ENCODE measurements around the gene YWHAG.

Gene YWHAG

DNA sequence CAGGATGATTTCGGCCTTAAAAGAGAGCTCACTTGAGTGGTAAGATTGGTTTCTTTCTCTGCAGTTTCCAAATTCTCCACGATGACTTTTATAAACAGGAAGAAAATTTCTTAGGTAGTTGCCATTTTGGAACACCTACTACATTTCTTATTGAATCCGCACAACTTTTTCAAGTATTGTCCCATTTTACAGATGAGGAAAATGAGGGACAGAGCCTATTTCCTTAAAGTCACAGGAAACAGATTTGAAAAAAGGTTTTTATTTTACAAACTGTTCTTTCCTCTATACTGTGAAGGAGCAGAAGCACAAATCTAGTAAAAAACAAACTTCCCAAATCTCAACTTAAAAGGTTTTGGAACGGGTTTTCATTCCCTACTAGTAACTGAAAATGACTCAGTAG, 2.7 kb downstream of the YWHAG start:
- H3K4me3 ChIP-seq (replicated peaks; ENCODE audit: low read depth, low read length): peak overlapping the region; percentile 81; the same call in 1 of the 2 replicates
- TF ChIP-seq, protein P1, sequence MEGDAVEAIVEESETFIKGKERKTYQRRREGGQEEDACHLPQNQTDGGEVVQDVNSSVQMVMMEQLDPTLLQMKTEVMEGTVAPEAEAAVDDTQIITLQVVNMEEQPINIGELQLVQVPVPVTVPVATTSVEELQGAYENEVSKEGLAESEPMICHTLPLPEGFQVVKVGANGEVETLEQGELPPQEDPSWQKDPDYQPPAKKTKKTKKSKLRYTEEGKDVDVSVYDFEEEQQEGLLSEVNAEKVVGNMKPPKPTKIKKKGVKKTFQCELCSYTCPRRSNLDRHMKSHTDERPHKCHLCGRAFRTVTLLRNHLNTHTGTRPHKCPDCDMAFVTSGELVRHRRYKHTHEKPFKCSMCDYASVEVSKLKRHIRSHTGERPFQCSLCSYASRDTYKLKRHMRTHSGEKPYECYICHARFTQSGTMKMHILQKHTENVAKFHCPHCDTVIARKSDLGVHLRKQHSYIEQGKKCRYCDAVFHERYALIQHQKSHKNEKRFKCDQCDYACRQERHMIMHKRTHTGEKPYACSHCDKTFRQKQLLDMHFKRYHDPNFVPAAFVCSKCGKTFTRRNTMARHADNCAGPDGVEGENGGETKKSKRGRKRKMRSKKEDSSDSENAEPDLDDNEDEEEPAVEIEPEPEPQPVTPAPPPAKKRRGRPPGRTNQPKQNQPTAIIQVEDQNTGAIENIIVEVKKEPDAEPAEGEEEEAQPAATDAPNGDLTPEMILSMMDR (IDR thresholded peaks at IDR 0.05; ENCODE audit: low read depth, low read length, missing control alignments): no peak
- no peak for DNase-seq (ENCODE audit: extremely low read depth, low read depth)

DNA sequence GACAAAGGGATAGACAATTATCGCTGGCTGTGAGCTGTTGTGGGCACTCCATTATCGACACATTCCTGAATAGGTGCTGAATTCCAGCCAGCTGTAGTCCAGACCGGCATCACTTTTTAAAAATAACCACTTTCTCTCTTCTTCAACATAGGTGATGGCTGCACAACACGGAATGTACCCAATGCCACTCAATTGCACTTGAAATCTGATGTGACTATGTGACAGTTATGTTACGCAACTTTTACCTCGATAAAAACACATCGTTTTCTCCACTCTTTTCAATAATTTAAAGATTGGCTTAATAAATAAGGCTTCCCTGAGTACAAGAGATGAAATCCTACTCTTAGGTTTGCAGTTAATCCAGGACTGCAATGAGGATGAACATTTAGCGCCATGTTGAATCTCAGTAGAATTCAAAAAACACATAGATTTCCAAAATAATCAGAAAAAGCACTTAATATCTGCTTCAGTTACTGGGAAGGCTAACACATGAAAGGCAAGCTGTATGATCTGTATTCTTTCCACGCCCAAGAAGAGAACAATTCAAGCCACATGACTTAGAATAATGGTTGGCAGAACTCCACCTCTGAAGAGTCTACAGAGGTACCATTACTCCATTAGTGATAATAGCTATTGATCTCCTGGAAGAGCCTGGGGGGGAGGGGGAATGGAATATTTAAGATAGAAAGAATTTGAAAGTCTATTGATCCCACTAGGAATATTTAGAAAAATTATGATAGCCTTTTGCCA, 3.6 kb downstream of the YWHAG start:
- DNase-seq (ENCODE audit: extremely low read depth, low read depth): no peak
- TF ChIP-seq, protein P1 (IDR thresholded peaks at IDR 0.05; ENCODE audit: low read depth, low read length, missing control alignments): no peak
- no peak overlapping the region for H3K4me3 ChIP-seq (replicated peaks; ENCODE audit: low read depth, low read length)

DNA sequence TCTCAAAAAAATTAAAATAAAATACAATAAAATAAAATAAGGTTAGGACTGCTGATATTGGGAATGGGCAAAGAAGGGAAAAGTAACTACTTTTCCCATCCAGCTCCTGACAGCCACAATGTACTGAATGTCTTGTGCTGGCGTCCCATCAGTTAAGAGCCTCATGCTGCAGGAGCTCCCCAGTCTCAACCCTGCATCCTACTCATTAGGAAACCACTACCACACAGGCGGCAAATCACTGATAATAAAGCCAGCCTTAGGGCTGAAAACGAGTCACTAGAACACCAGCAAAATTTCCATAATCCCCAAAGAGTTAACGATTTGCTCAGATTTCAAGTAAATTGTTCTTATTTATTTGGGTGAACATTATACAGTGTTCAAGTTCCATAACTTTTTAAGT, 4.3 kb downstream of the YWHAG start:
- H3K4me3 ChIP-seq (replicated peaks; ENCODE audit: low read depth, low read length): no peak overlapping the region
- TF ChIP-seq, protein P1 (IDR thresholded peaks at IDR 0.05; ENCODE audit: low read depth, low read length, missing control alignments): no peak
- DNase-seq (ENCODE audit: extremely low read depth, low read depth): no peak

DNA sequence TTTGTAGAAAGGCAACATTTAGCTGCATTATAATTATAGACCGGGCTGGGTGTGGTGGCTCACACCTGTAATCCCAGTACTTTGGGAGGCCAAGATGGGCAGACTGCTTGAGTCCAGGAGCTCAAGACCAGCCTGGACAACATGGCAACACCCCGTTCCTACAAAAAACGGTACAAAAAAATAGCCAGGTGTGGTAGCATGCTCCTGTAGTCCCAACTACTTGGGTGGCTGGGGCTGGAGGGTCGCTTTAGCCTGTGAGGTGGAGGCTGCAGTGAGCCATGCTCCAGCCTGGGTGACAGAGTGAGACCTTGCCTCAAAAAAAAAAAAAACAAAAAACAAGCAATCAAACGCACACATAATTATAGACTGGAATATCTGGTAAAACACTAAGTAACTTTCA, 5.0 kb downstream of the YWHAG start:
- DNase-seq (ENCODE audit: extremely low read depth, low read depth): no peak
- TF ChIP-seq, protein P1 (IDR thresholded peaks at IDR 0.05; ENCODE audit: low read depth, low read length, missing control alignments): no peak
- no peak overlapping the region for H3K4me3 ChIP-seq (replicated peaks; ENCODE audit: low read depth, low read length)

DNA sequence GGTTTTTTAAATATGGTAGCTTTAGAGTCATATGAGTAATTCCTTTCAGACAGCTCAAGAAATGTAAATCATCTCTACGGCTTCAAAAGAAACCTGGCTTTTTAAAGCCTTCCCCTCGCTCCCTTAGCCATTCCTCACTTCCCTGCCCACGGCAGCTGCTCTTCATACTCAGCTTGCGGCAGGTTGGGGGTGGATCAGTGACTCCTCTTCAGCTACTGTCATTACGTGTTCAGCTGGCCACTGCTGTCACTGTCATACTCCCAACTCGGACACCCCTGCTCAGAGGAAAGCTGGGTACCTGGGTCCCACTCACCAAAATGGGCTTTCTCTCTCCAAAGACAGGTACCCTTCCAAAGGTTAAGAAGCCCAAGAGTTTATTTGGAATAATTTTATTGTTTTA, 6.6 kb downstream of the YWHAG start:
- no peak overlapping the region for H3K4me3 ChIP-seq (replicated peaks; ENCODE audit: low read depth, low read length)
- no peak for DNase-seq (ENCODE audit: extremely low read depth, low read depth)
- TF ChIP-seq, protein P1 (IDR thresholded peaks at IDR 0.05; ENCODE audit: low read depth, low read length, missing control alignments): no peak

DNA sequence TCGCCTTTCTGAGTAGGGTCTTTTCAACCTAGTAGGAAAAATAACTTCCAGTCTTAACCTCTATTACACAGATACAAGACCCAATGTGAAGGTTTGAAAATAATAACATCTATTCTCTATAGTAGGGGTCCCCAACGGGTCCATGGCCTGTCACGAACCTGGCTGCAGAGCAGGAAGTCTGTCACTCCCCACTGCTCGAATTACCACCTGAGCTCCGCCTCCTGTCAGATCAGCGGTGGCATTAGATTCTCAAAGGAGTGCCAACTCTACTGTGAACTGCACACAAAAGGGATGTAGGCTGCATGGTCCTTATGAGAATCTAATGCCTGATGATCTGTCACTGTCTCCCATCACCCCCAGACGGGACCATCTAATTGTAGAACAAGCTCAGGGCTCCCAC, 7.4 kb downstream of the YWHAG start:
- no peak overlapping the region for H3K4me3 ChIP-seq (replicated peaks; ENCODE audit: low read depth, low read length)
- no peak for DNase-seq (ENCODE audit: extremely low read depth, low read depth)
- TF ChIP-seq, protein P1 (IDR thresholded peaks at IDR 0.05; ENCODE audit: low read depth, low read length, missing control alignments): no peak

Measured in HFF-Myc (cell line).